SK-N-SH treated with all-trans-retinoic acid at 6 μM for 48 hours (cell line): ENCODE data around the gene BICC1.

Source experiments
- ISL1 ChIP-seq: fragments of 250-450 bp; sonication (Bioruptor Pico); IDR thresholded peaks from 2 replicates; pipeline ENCODE4 v2.1.2; 2022; ENCODE audit warnings: mild to moderate bottlenecking, moderate library complexity
- RARB ChIP-seq: fragments of 250-450 bp; sonication (Bioruptor Pico); IDR thresholded peaks from 2 replicates; pipeline ENCODE4 v1.8.0; 2021; ENCODE audit warnings: mild to moderate bottlenecking, moderate library complexity
- TOX ChIP-seq: fragments of 250-450 bp; sonication (Bioruptor Pico); IDR thresholded peaks from 2 replicates; pipeline ENCODE4 v1.8.0; 2021; ENCODE audit warnings: mild to moderate bottlenecking, moderate library complexity, borderline replicate concordance
- ZFP30 ChIP-seq: fragments of 450-650 bp; formaldehyde crosslinking; IDR thresholded peaks from 2 replicates; pipeline ENCODE4 v1.5.0; 2022; ENCODE audit warnings: mild to moderate bottlenecking, moderate library complexity
- ZNF8 ChIP-seq: fragments of 450-650 bp; formaldehyde crosslinking; IDR thresholded peaks from 2 replicates; pipeline ENCODE4 v1.5.0; 2020; ENCODE audit warnings: mild to moderate bottlenecking, moderate library complexity

- TF ChIP-seq ISL1 (CRISPR knock-in tag) (no peak), ZNF8 (no peak), TOX (CRISPR knock-in tag) (no peak), RARB (CRISPR knock-in tag) (no peak), ZFP30 (CRISPR knock-in tag) (no peak)
These were observed 344.7 kb downstream of the BICC1 start for GRCh38 chr10:58857251-58857805.
